Measurements from ENCODE around the gene RCOR3. TPM values are rescaled to one million over a fixed set of nuclear protein-coding genes. Genes with fewer than 3 reads are reported as not detected.
A peak's percentile ranks its signal among the peaks of the same experiment; 100 is the strongest.

Gene RCOR3
- total RNA-seq, 2 donors from 2014 or later, result 40.7 to 76.8 TPM

DNA sequence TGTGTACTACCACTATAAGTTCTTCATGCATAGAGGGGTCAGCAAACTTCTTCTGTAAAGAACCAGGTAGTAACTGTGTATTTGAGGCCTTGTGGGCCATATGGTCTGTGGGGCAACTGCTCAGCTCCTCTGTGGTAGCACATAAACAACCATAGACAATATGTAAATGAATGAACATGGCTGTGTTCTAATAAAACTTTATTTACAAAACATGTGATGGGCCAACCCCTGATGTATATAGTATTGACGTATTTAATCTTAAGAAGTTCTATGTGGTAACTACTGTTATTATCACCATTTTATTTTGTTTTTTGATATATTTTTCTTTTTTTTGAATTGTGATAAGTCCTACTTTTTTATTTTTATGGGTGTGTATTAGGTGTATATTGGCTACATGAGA, 82.8 kb downstream of the RCOR3 start:
- Histone ChIP-seq H3K4me3 (no peak overlapping the region), H3K27ac (no peak overlapping the region), H3K27me3 (no peaks in the 10 kb centered on the region), H3K36me3 (replicated peaks in 1 of 2; ENCODE audit: insufficient read depth in 1 of 2, low read depth in 2 of 2) (no peaks in the 10 kb centered on the region), H3K9me3 (no peaks in the 10 kb centered on the region), H3K4me1 (peaks cover 83% of the 10 kb centered on the region)
- ATAC-seq, result no peak
- intact Hi-C loops (cut with DNase I), result no loop called here
- no peak for TF ChIP-seq CTCF (IDR thresholded peaks at IDR 0.05)
- TF ChIP-seq POLR2A (IDR thresholded peaks at IDR 0.05), result no peak
- 88 to 97% methylated on average over 1 of the region's 1 CpG for WGBS, 2 donors
- no peak for DNase-seq

GRCh38 chr1:211343607-211344006, 84.4 kb downstream of the RCOR3 start:
- no peak overlapping the region for H3K4me3 ChIP-seq
- intact Hi-C loops (cut with DNase I), result no loop called here
- peak; percentile 5 for ATAC-seq
- no peaks in the 10 kb centered on the region for H3K36me3 ChIP-seq (replicated peaks in 1 of 2; ENCODE audit: insufficient read depth in 1 of 2, low read depth in 2 of 2)
- 63 to 75% methylated on average over 4 of the region's 4 CpGs for WGBS, 2 donors
- H3K27me3 ChIP-seq, result no peaks in the 10 kb centered on the region
- TF ChIP-seq POLR2A (IDR thresholded peaks at IDR 0.05) (no peak), CTCF (IDR thresholded peaks at IDR 0.05) (no peak)
- H3K27ac ChIP-seq, result peak overlapping the region in 3 of 4 donors; percentile 4 to 43 (median 6)
- no peaks in the 10 kb centered on the region for H3K9me3 ChIP-seq
- DNase-seq, result no peak
- peaks cover 72% of the 10 kb centered on the region for H3K4me1 ChIP-seq

DNA sequence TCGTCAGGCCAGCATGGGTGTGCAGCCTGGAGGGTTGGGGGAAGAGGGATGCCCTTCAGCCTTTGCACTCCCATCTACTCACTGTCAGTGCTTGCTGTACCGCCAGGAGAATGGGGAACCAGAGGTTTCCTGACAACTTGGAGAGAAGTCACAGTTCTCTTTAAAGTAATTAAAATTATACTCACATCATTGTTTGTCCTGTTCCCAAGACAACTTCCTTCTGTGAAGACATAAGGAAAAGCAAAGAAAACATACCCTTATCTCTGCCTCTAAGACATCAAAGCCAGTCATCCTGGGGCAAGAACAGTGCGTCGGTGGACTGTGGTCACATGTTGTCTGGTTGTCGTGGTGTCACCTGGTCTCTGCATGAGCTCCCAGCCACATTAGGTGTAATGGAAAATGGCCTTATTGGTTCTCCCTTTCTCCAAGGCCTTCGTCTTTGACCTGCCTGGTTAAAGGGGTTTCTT, 85.0 kb downstream of the RCOR3 start:
- ATAC-seq, result peak; percentile 72
- intact Hi-C loops (cut with DNase I), result no loop called here
- no peak for DNase-seq

GRCh38 chr1:211345719-211346118, 86.6 kb downstream of the RCOR3 start:
- Histone ChIP-seq H3K9me3 (no peaks in the 10 kb centered on the region), H3K4me1 (peaks cover 56% of the 10 kb centered on the region), H3K27ac (peak overlapping the region in 1 of 4 donors; percentile 29), H3K27me3 (no peaks in the 10 kb centered on the region), H3K36me3 (replicated peaks in 1 of 2; ENCODE audit: insufficient read depth in 1 of 2, low read depth in 2 of 2) (no peaks in the 10 kb centered on the region), H3K4me3 (no peak overlapping the region)
- ATAC-seq (no peak), DNase-seq (no peak)
- 85 to 86% methylated on average over 2 of the region's 2 CpGs for WGBS, 2 donors
- TF ChIP-seq CTCF (IDR thresholded peaks at IDR 0.05) (no peak), POLR2A (IDR thresholded peaks at IDR 0.05) (no peak)
- intact Hi-C loops (cut with DNase I), result no loop called here

More for the DNA sequence above, 85.0 kb downstream of the RCOR3 start:
- H3K4me1 ChIP-seq, result peaks cover 67% of the 10 kb centered on the region
- no peaks in the 10 kb centered on the region for H3K9me3 ChIP-seq
- H3K36me3 ChIP-seq (replicated peaks in 1 of 2; ENCODE audit: insufficient read depth in 1 of 2, low read depth in 2 of 2), result no peaks in the 10 kb centered on the region
- no peak overlapping the region for H3K4me3 ChIP-seq
- H3K27ac ChIP-seq, result peak overlapping the region in 3 of 4 donors; percentile 6 to 43 (median 29)
- H3K27me3 ChIP-seq, result no peaks in the 10 kb centered on the region
- TF ChIP-seq POLR2A (IDR thresholded peaks at IDR 0.05), result no peak
- no peak for TF ChIP-seq CTCF (IDR thresholded peaks at IDR 0.05)
- 46 to 81% methylated on average over 5 to 6 of the region's 6 CpGs for WGBS, 2 donors
